ENCODE measurements around the gene SGCA.

The SGCA gene

DNA sequence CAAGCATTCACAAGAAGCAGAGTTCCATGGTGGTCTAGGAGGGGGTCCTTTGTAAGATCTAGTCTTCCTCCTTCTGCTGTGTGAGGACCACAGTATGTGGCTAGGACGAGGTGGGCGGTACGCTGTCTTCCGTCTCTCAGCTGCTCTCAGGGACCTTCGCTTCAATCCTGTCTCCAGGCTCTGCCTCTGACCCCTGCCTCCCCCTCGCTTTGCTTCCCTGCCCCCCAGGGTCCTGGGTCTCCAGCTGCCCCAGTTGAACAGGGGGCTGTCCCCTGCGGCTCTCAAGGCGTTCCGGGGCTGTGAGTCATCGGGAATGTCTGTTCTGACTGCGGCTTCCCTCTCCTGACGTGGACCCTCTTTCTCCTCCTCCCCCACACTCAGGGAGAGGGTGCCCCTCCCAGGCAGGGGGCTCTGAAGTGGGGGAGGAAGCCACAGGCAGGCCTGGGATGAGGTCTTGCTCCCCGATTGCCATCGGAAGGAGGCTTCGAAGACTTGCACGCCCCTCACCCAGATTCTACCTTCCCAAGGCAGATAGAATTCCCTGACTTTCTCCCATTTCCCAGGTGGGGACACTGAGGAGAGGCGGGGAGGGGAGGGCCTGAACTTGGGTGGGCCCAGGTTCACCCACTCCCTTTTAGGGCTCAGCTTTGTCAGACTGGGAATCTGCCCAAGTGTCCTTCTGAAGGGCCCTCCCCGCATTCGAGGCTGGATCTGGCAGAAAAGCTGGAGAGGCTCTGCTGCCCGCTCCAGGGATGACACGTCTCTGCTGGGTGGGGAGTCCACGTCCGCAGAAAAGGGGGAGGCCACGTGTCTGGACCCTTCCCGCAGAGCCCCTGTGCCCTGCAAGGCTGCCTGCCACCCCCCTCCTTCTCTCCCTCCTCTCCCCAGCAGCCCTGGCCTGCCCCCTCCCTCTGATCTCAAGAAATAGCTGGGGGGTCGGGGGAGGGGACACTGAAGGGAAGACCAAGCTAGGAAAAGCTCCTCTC lies 44.7 kb downstream of the SGCA start:
- DNase-seq, result no peak

DNA sequence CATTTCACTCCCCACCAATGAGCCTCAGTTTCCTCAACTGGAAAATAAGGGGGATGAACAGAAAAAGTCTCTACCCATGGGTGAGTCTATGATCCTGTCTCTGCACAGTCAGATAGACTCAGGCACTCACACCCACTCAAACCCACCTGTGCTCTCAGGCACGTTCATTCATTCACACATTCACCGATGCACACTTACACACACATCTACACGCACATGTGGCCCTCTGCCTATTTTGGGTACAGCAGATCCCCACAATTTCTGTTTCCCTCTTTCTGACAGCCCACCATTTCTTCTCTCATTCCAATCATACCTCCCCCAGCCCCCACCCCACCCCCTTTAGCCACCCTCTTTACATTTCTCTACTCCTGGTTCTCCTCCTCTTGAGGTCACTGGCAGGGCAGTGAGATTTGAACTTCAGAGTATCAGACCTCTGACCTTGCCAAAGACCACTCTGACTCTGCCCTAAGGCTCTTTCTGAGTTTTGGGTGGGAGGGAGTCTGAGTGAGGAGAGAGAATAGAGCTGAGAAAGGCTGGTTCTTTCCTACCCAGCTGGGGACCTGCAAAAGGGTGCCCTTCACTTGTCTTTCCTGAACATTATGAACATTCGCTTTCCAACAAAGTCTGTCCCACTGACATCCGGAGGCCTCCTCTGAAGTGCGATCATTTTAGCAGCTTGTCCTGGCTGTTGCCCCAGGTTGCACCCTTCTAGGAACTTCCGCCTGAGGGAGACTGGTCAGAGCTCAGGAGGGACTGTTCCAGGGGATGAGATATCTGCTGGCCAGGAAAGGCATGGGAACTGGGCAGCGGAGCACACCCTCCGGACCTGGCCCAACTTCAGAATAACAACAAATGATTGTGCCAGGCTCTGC lies 45.7 kb downstream of the SGCA start:
- DNase-seq, result no peak

GRCh38 chr17:50212121-50212843 lies 46.5 kb downstream of the SGCA start:
- no peak for DNase-seq

- DNase-seq, result no peak
Measured at GRCh38 chr17:50213026-50214022, 47.5 kb downstream of the SGCA start.

DNA sequence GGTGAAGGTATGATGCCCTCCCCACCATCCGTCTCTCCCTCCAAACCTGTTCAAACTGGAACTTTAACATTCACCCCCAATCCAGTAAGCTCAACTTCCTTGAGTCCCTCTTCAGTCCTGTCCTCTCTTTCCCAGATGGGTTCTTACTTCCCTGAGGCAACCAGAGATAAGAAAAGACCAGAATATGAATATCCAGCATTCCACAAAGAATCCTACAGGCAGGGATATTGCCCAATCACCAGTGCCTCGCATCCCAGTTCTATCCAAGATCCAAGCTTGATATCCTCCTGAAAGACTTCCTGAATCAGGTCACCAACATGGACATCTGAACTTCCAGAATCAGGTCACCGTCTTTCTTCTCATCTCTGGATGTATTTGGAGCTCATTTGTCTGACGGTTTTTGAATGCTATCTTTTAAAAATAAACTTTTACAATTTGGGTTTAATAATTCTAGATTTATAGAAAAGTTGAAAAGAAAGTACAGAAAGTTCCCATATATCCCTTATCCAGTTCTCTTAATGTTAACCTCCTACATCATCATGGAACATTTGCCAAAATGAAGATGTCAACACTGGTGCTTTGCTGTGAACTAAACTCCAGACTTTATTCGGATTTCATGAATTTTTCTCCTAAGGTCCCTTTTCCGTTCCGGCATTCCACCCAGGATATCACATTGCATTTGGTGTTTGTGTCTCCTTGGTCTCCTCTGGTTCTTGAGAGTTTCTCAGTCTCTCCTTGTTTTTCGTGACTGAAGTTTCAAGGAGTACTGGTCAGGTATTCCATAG lies 49.4 kb downstream of the SGCA start:
- DNase-seq, result no peak

- no peak for DNase-seq
Measured at GRCh38 chr17:50217591-50217990, 51.8 kb downstream of the SGCA start.

DNA sequence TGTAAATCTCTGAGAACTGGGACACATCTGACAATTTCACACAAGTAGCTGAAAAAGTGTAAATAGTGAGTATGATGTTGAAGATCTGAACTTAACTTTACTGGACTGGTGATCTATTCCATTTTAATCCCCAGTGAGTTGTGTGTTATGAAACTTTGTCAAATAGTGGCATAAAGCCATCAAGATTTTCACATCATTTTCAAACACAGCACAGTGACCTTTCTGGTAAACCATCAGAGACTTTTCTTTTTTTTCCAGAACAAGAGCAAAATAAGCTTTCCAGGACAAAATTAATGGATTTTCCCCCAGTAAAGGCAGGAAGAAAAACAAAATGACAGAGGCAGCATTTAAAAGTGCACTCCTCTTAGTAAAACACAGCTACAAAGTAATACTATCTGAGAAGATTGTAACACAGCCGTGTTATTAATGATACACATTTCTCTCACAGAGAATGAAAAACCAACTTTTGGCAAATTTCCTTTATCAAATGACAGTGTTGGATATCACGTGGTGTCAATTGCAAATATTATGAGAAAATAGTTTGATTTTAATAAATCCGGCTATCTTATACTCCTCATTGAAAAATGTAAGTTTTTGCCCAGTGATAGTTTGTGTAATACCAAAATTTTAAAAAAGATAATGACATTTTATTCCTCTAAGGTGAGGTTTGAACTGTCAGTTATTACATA lies 52.4 kb downstream of the SGCA start:
- no peak for DNase-seq

DNA sequence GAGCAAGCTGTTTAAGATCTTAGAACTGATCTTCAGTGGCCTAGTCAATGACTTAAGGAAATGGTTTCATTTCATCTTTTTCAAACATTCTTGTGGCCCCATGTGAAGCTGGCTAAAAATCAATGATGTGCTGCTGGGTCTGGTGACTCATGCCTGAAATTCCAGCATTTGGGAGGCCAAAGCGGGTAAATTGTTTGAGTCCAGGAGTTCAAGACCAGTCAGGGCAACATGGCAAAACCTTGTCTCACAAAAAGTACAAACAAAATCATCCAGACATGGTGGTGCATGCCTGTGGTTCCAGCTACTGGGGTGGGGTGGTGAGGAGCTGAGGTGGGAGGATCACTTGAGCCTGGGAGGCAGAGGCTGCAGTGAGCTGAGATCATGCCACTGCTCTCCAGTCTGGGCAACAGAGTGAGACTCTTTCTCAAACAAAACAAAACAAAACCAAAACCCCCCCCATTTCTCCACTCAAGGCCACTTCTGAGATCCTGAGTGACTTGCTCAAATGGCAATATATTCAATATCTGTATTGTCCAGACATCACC lies 53.0 kb downstream of the SGCA start:
- no peak for DNase-seq

- no peak for DNase-seq
Measured at GRCh38 chr17:50219342-50219741, 53.5 kb downstream of the SGCA start.

GRCh38 chr17:50219939-50220465 lies 54.2 kb downstream of the SGCA start:
- DNase-seq, result no peak

GRCh38 chr17:50220811-50221210 lies 55.0 kb downstream of the SGCA start:
- DNase-seq, result no peak

DNA sequence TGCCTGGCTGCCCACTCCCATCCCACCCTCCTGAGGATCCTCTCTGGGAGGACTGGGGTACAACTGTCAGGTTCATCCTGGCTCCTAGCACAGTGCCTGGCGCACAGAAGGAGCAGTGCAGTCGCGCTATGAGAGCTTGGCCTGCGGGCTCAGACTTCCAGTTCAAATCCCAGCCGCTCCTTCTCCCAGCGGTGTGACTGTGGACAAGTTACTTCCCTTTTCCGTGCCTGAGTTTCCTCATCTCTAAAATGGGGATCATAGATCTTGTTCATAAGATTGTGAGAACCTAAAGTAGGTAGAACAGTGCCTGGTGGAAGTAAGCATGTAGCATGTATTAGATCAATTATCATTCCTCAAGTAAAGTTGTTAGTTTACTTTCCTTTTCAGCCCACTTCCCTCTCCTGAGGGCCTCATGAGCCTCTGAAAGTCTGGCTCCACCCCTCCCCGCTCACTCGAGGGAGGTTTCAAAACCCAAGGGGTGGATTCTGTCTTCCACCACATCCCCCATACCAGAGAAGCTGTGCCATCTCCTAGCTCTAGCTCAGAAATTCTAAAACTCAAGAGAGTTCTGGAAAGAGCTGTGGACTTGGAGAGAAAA lies 55.6 kb downstream of the SGCA start:
- DNase-seq, result no peak

GRCh38 chr17:50221864-50222545 lies 56.2 kb downstream of the SGCA start:
- no peak for DNase-seq

GRCh38 chr17:50222922-50223321 lies 57.1 kb downstream of the SGCA start:
- DNase-seq, result no peak

All from NCI-H2227 treated with DMSO at 0.1 percent for 48 hours (cell line).